HL-60 (cell line): Measurements from ENCODE around the gene SLC25A26.

ENCODE experiments used
- DNase-seq, 2 experiments: peaks; one replicate each; pipeline ENCODE4 v3.0.0-alpha.2; 2010 to 2020; ENCODE audit warnings: low read depth in 1 of 2, low spot score in 1 of 2
- H3K27ac ChIP-seq: fragments of 250-450 bp; sonication (Bioruptor Pico); replicated peaks from 2 replicates; pipeline ENCODE4 v1.5.1; 2020; ENCODE audit warnings: mild to moderate bottlenecking, moderate library complexity
- H3K27me3 ChIP-seq: fragments of 250-450 bp; sonication (Bioruptor Pico); 2 replicates; pipeline ENCODE4 v1.5.1; 2021; ENCODE audit warnings: mild to moderate bottlenecking, moderate library complexity; ENCODE audit not compliant: insufficient read depth, poor library complexity, severe bottlenecking
- H3K4me3 ChIP-seq: replicated peaks from 2 replicates; pipeline ENCODE4 v1.5.1; 2011; ENCODE audit warnings: mild to moderate bottlenecking, control low read depth, low read length; ENCODE audit not compliant: insufficient read depth
- CTCF ChIP-seq: IDR thresholded peaks from one replicate; pipeline ENCODE4 v1.5.1; 2011; ENCODE audit warnings: low read length, control low read depth, inconsistent platforms; ENCODE audit not compliant: insufficient read depth
- GABPA ChIP-seq: IDR thresholded peaks from 2 replicates; pipeline ENCODE4 v1.6.1; 2012; ENCODE audit warnings: low read depth
- POLR2AphosphoS5 ChIP-seq: IDR thresholded peaks from 2 replicates; pipeline ENCODE4 v1.6.1; 2012; ENCODE audit warnings: low read depth
- REST ChIP-seq: IDR thresholded peaks from 2 replicates; pipeline ENCODE4 v1.6.1; 2012; ENCODE audit warnings: low read depth; ENCODE audit not compliant: insufficient replicate concordance
- SPI1 ChIP-seq: IDR thresholded peaks from 2 replicates; pipeline ENCODE4 v1.6.1; 2012; ENCODE audit warnings: low read depth, mild to moderate bottlenecking, borderline replicate concordance

The SLC25A26 gene

GRCh38 chr3:66426135-66426534 is 205.3 kb downstream of the SLC25A26 start:
- Histone ChIP-seq H3K4me3 (no peak overlapping the region), H3K27me3 (no peaks in the 10 kb centered on the region), H3K27ac (no peak overlapping the region)
- DNase-seq: no peak
- TF ChIP-seq CTCF (no peak), SPI1 (no peak), GABPA (no peak), POLR2AphosphoS5 (no peak), REST (no peak)

DNA sequence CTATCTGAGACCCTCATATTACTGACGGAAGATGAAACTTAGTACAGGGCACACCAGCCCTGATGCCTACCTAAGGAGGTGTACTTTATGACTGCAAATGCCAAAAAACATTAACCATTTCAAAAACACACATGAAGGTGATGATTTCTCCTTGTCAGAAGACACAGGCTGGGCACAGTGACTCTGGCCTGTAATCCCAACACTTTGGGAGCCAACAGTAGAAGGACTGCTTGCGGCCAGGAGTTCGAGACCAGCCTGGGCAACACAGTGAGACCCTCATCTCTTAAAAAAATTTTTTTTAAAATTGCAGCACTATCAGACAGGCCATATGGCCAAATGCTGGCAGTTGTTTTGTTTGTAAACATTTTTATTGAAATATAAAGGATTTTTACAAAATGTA is 206.6 kb downstream of the SLC25A26 start:
- no peak for TF ChIP-seq SPI1
- TF ChIP-seq POLR2AphosphoS5: no peak
- TF ChIP-seq REST: no peak
- TF ChIP-seq GABPA: no peak
- H3K4me3 ChIP-seq: no peak overlapping the region
- H3K27ac ChIP-seq: no peak overlapping the region
- H3K27me3 ChIP-seq: no peaks in the 10 kb centered on the region
- DNase-seq: no peak

DNA sequence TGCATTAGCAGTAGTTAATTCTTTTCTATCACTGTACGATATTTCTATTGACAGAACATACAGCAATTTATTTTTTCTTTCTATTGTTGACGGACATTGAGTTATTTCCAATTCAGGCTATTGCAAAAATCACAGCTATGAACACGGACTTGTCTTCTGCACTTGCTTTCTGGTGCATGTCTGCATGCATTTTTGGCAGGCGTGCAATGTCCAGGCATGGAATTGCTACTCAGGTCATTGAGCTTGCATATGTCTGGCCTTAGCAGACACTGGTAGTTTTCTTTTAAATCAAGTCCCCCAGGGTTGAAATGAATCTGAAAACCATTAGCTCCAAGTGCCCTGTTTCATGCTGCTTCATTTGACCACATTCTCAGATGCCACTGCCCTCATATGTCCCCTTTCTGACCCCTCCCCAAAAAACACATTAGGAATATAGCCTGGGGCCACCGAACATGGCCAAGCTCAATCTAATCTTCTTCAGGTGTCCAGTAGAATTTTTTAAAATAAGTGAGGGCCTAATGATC is 207.2 kb downstream of the SLC25A26 start:
- no peaks in the 10 kb centered on the region for H3K27me3 ChIP-seq
- no peak overlapping the region for H3K27ac ChIP-seq
- DNase-seq: no peak
- no peak overlapping the region for H3K4me3 ChIP-seq
- TF ChIP-seq REST: no peak
- TF ChIP-seq CTCF: no peak
- no peak for TF ChIP-seq GABPA
- TF ChIP-seq POLR2AphosphoS5: no peak
- TF ChIP-seq SPI1: no peak
